HG03175 (cell line): ENCODE results near the gene NR2C2AP.
"Not testable (repeated sequence)": the region's sequence is repeated elsewhere in the genome, so short reads cannot be mapped to it uniquely, and the experiment has no call there.

Source experiments
- ATAC-seq: cut with Tn5 transposase; IDR thresholded peaks from one replicate; pipeline ENCODE4 v1.9.1; 2021; ENCODE audit warnings: mild to moderate bottlenecking, moderate library complexity; ENCODE audit not compliant: unreplicated experiment

NR2C2AP gene, protein sequence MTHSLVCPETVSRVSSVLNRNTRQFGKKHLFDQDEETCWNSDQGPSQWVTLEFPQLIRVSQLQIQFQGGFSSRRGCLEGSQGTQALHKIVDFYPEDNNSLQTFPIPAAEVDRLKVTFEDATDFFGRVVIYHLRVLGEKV

DNA sequence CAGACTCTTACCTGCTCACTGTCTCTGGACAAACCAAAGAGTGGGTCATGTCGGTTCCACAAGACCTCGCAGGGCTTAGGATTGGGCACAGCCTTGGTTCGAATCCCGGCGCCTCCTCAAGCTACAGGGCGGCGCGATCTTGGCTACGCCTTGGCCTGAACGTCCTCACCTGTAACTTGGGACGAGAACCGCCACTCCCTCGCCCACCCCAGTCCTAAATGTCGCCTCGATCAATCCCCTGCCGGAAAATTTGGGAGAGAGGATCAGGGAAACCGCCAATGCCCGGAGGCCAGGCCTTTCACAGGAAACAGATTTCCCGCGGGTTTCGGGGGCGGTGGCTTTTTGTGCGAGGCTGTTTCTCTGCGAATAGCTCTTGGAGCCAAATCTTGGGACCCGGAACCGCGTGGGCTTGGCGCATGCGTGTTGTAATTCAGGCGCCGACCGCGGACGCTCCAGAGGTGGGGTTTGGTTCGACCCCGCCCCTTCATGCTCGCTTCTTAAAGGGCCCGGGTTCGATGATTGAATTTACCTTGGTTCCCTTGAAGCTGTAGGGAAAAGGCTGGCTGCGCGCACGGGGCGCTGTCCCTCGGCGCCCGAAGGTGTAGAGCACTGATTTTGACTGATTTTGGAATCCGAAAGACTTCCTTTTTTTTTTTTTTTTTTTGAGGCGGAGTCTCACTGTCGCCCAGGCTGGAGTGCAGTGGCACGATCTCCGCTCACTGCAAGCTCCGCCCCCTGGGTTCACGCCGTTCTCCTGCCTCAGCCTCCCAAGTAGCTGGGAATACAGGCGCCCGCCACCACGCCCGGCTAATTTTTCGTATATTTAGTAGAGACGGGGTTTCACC, at the start of gene NR2C2AP:
Gene NR2C2AP, minus strand, starts transcription at position 403 of the 845 bp plus-strand sequence. Its CDS starts 354 bp downstream, at position 49.
- ATAC-seq, result peak; percentile 82

DNA sequence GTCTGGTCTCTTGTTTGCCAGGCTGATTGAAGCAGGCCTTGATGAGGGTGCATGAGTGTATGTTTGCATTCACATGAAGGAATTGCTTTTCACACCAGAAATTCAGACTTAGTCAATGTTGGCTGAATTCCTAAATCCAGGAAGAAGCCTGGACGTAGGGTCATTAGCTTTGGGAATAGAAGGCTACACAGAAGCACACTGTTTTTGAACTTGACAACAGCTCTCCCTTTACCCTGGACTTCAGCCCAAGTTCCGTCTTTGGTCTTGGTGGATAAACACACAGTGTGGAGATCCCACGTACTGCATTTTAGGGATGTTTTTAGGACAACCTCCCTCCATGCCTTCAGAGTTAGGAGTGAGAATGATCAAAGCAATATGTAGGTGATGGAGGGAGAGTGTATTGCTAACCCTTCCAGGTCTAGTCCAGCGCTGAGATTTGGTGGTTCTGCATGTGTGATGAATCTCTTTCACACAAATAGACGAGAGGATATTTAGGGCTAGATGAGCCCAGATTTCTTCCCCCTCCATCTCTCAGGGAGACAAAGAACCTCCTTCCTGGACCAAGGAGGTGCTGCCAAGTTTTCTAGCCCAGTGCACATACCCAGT, 47.1 kb upstream of the NR2C2AP start:
- no peak for ATAC-seq

GRCh38 chr19:19240476-19240875, 37.3 kb upstream of the NR2C2AP start:
- no peak for ATAC-seq

DNA sequence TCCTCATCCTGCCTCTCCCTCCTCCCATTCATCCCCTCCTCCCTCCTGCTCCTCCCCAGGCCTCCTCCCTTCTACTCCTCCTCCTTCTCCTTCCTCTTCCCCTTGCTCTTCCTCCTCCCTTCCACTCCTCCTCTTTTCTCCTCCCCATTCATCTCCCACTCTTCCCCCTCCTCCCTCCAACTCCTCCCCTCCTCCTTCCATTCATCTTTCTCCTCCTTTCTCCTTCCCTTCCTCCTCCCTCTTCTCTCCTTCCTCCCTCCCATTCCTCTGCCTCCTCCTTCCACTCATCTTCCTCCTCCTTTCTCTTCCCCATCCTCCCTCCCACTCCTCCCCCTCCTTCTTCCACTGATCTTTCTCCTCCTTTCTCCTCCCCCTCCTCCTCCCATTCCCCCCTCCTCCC, 36.5 kb upstream of the NR2C2AP start:
- no peak for ATAC-seq

DNA sequence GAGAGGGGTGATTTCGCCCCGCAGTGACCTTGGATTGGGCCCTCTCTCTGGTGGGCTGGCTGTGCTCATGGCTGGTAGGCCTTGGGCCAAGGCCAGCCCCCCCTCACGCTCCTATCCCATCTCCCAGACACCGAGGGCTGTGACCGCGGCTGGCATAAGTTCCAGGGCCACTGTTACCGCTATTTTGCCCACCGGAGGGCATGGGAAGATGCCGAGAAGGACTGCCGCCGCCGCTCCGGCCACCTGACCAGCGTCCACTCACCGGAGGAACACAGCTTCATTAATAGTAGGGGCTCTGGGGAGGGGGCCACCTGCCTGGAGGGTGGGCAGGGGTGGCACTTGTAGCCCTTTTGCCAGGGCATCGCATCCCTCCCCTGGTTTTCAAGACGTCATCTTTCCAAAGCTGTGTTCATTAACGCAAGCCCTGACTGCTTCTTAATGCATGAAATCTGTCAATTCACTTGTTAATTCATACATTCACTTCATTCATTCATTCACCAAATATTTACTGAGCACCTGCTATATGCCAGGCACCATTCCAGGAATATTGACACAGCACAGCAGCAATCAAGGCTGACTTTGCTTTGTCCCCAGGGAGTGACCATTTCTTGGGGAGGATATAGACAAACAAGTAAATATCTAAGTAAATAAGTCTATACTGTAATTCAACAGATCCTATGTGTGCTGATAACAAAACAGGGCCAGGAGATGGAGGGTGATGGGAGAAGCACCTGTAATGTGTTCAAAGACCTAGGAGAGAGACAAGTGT, 35.1 kb upstream of the NR2C2AP start:
- no peak for ATAC-seq

DNA sequence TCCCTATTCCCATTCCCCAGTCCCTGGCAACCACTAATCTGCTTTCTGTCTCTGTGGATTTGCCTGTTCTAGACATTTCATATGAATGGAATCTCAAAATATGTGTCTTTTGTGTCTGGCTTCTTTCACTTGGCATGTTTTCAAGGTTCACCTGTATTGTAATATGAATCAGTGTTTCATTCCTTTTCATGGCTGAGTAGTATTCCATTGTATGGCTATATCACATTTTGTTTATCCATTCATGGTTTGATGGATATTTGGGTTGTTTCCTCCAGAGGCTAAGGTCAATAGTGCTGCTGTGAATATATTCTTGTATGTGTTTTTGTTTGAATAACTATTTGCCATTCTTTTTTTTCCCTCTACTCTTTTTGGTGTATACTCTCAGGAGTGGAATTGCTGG, 33.0 kb upstream of the NR2C2AP start:
- ATAC-seq, result no peak

GRCh38 chr19:19234220-19234816, 31.1 kb upstream of the NR2C2AP start:
- no peak for ATAC-seq

- no peak for ATAC-seq
These were observed 29.1 kb upstream of the NR2C2AP start for GRCh38 chr19:19232261-19232721.

DNA sequence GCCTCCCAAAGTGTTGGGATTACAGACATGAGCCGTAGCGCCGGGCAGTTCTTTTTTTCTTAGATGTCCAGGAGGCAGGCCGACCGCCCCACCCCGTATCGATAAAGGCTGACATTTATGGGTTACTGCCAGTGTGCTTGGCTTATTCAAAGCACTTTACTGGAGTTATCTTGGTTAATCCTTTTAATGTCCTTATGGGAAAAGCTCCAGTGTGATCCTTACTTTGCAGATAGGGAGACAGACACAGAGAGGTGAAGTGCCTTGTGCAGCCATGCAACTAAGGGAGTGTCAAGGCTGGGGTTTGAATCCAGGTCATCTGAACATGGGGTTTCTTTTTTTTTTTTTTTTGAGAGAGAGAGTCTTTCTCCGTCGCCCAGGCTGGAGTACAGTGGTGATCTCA, 27.8 kb upstream of the NR2C2AP start:
- no peak for ATAC-seq

GRCh38 chr19:19229701-19230100, 26.5 kb upstream of the NR2C2AP start:
- ATAC-seq, result no peak

- no peak for ATAC-seq
These were observed 24.0 kb upstream of the NR2C2AP start for GRCh38 chr19:19227217-19227616.

DNA sequence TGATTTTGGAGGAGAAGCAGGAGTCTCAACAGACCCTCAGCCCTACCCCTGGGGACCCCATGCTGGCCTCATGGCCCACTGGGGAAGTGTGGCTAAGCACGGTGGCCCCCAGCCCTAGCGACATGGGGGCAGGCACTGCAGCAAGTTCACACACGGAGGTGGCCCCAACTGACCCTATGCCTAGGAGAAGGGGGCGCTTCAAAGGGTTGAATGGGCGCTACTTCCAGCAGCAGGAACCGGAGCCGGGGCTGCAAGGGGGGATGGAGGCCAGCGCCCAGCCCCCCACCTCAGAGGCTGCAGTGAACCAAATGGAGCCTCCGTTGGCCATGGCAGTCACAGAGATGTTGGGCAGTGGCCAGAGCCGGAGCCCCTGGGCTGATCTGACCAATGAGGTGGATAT, 23.4 kb upstream of the NR2C2AP start:
- no peak for ATAC-seq

DNA sequence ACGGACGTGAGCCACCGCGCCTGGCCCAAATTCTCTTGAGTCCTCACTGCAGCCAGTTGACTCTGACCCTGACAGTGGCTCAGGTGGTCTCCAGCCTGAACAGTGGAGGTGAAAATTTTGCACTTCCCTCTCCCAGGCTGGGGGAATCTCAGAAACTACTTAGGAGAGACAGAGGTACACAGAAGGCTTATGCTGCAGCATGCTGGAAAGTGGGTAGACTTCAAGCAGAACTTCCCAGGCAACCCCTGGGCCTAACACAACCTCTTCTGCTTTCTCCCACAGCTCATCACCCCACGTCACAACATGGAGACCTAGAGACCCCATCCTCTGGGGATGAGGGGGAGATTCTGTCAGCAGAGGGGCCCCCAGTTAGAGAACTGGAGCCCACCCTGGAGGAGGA, 23.0 kb upstream of the NR2C2AP start:
- ATAC-seq, result no peak

- ATAC-seq, result no peak
These were observed 21.8 kb upstream of the NR2C2AP start for GRCh38 chr19:19224852-19225494.

- ATAC-seq, result no peak
These were observed 21.1 kb upstream of the NR2C2AP start for GRCh38 chr19:19224150-19224851.

DNA sequence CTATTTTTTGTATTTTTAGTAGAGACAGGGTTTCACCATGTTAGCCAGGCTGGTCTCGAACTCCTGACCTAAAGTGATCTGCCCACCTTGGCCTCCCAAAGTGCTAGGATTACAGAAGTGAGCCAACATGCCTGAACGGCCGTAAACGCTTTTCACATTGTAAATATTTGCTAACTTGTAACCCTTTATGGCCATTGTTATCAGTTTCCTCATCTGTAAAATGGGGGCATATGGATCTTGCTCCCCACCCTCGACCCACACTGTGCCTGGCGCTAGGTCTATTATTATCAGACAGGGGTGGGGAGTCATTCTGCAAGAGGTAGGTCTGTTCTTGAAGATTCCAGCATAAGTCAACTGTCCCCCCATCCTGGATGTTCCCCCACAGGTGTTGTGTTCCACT, 20.4 kb upstream of the NR2C2AP start:
- no peak for ATAC-seq

- ATAC-seq, result no peak
These were observed 19.8 kb upstream of the NR2C2AP start for GRCh38 chr19:19223060-19223459.

- not testable (repeated sequence) for ATAC-seq
These were observed 17.8 kb upstream of the NR2C2AP start for GRCh38 chr19:19221000-19221399.

GRCh38 chr19:19218911-19219310, 15.7 kb upstream of the NR2C2AP start:
- no peak for ATAC-seq

DNA sequence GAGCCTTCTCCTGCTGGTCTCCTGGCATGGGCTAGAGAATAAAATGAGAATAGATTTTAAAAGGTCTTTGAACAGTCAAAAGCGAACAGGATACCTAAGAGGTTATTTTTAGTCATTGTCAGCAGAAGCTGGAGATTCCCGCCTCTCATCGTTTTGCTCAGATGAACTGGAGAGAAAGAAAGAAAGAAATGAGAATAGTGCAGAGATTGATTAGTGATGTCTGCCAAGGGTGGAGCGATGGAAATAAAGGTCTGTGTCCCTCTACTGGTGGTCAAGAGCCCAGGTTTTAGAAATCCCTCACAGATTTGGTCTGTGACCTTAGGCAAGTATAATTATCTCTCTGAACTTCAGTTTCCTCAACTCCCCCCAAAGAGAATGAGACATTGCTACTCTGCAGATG, 13.9 kb upstream of the NR2C2AP start:
- no peak for ATAC-seq
